Motor neuron (in vitro differentiated cells): ENCODE measurements around the gene CPD. TPM values are rescaled to one million over a fixed set of nuclear protein-coding genes. Genes with fewer than 3 reads are reported as not detected.

ENCODE experiments used
- ATAC-seq, 8 experiments: fragments of 200-7000 bp; cut with Tn5 transposase; replicated peaks in 6 of 8; 2 replicates each; pipeline ENCODE4 v1.8.0; 2021; ENCODE audit warnings: mild to moderate bottlenecking in 8 of 8, moderate library complexity in 8 of 8
- H3K27ac ChIP-seq, 2 donors: fragments of 250-450 bp; sonication (Bioruptor Pico); 2 replicates each; pipeline ENCODE4 v1.9.0; 2021; ENCODE audit warnings: antibody characterized with exemption in 2 of 2, mild to moderate bottlenecking in 2 of 2, moderate library complexity in 1 of 2
- H3K4me1 ChIP-seq, 2 donors: fragments of 250-450 bp; sonication (Bioruptor Pico); replicated peaks in 1 of 2; 2 replicates each; pipeline ENCODE4 v1.6.1; 2021; ENCODE audit warnings: antibody characterized with exemption in 2 of 2, mild to moderate bottlenecking in 2 of 2, moderate library complexity in 1 of 2
- H3K4me3 ChIP-seq, 5 donors: fragments of 250-450 bp; sonication (Bioruptor Pico); 2 replicates each; pipeline ENCODE4 v1.9.0; 2021; ENCODE audit warnings: antibody characterized with exemption in 5 of 5, mild to moderate bottlenecking in 5 of 5, moderate library complexity in 4 of 5
- WGBS, 10 experiments: fragments of 450-650 bp; shearing (Covaris generic); methylation state at CpG; one replicate each; pipeline ENCODE4 v1.0.0; 2022; 5-methylcytosine and 5-hydroxymethylcytosine counted together
- in situ Hi-C, 9 experiments: fragments of 400-800 bp; cut with MboI; loops; one replicate each; pipeline ENCODE4 v1.15.0; 2021; ENCODE audit warnings: low sequenced_read_pairs in 9 of 9, low pct_unique_long_range_greater_than_20kb in 2 of 9; ENCODE audit not compliant: unreplicated experiment in 9 of 9
- total RNA-seq, 8 experiments: library from RNA; unstranded; fragments of 300-600 nt; gene quantifications; 2 replicates each; pipeline versions ENCODE4 v1.2.3 to v1.2.4, GENCODE V29; 2022

The CPD gene
- total RNA-seq, 8 experiments from 2014 or later = 20.6 to 142 (median 37.6) TPM

GRCh38 chr17:30379303-30379902, 676 bp downstream of the CPD start:
- Histone ChIP-seq H3K4me3 (peak overlapping the region; percentile 70 to 92 (median 79)), H3K27ac (peak overlapping the region in 1 of 2 donors; percentile 52), H3K4me1 (peaks cover 17 to 27% of the 10 kb centered on the region in 2 donors)
- 0 to 3% (median 3%) methylated on average over 1 to 6 of the region's 68 CpGs; no CpG with 5 or more reads in 7 of the 10 experiments for WGBS, 10 experiments
- in situ Hi-C loops = no loop called here
- ATAC-seq = peak in 7 of 8 experiments; percentile 1 to 8 (median 2)

GRCh38 chr17:30379903-30380381, 1.2 kb downstream of the CPD start:
- ATAC-seq = peak in 2 of 8 experiments; percentile 0 to 3
- 0 to 40% (median 5%) methylated on average over 1 to 5 of the region's 5 CpGs; no CpG with 5 or more reads in 2 of the 10 experiments for WGBS, 10 experiments
- in situ Hi-C loops = no loop called here
- Histone ChIP-seq H3K4me1 (peaks cover 17 to 27% of the 10 kb centered on the region in 2 donors), H3K4me3 (peak overlapping the region; percentile 70 to 92 (median 79)), H3K27ac (no peak overlapping the region)

DNA sequence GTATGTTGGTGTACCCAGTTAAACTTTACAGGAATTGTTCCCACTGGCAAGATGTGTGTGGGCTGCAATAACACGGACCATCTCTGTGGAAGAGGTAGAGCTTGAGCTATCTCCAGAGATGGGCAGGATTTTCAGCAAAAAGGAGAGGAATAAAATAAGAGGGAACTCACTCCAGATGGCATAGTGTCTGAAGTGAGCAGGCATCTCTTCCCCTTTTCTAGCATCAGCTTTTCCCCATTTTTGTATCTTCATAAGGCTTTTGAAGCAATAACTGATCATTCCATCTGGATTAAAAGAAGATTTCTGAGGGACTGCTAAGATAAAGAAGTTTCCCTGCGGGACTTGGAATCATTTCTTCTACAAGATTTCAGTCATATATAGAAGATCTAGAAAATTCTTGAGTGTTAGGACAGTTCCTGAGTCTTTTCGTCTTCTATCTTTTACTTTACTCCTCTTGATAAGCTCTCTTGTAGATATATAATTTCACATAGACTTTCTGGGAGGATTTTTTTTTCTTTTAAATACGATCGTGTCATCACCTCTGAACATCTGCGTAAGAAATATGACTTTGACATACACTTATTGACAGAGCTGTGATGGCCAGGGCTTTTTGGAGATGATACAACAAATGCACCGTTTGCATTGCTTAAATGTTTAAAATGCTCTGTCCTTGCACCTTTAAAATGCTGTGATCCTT, 2.1 kb downstream of the CPD start:
- WGBS, 10 experiments = 53 to 79% (median 59%) methylated on average over 3 to 6 of the region's 7 CpGs; no CpG with 5 or more reads in 2 of the 10 experiments

DNA sequence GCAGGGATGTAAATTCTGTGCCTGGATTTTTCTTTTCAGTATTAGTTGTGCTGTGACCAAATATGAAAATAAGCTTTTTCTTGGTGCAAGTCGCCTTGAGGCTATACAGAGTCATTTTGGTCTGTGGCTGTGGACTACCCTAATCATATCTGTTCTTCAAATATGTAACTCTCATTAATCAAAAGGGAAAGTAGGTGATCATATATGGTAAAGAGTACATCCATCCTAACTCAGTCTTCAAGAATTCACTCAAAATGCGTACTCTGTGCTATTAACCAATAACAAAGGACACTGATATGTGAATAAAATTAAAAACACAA, 2.6 kb downstream of the CPD start:
- no peak overlapping the region for H3K27ac ChIP-seq
- peak overlapping the region in 3 of 5 donors; percentile 77 to 92 (median 91) for H3K4me3 ChIP-seq
- in situ Hi-C loops = no loop called here
- no peak for ATAC-seq
- peaks cover 17 to 26% of the 10 kb centered on the region in 2 donors for H3K4me1 ChIP-seq
- WGBS, 10 experiments = 29 to 100% (median 83%) methylated on average over 1 to 2 of the region's 2 CpGs; no CpG with 5 or more reads in 2 of the 10 experiments

More for the DNA sequence above, 2.1 kb downstream of the CPD start:
- peaks cover 17 to 27% of the 10 kb centered on the region in 2 donors for H3K4me1 ChIP-seq
- in situ Hi-C loops = no loop called here
- H3K27ac ChIP-seq = no peak overlapping the region
- no peak for ATAC-seq
- peak overlapping the region; percentile 70 to 92 (median 79) for H3K4me3 ChIP-seq

DNA sequence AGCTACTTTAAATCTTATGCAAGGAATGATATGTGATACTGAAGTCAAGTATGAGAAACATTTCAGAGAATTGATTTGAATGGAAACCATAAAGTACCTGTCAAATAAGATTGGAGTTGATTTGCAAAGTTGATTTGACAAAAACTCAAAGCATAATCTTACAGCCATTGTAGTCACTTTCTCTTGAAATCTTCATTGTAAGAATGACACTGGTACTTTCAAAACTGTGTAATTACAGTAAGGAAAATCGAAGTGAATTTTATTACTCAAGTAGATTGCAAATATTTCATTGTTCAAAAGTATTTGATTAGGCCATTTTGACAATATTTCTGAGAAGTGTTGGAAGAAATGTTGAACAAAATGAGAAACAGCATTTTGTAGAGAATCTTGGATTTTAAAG, 3.6 kb downstream of the CPD start:
- in situ Hi-C loops = no loop called here
- Histone ChIP-seq H3K4me3 (no peak overlapping the region), H3K4me1 (peaks cover 9 to 23% of the 10 kb centered on the region in 2 donors), H3K27ac (no peak overlapping the region)
- 40 to 100% (median 82%) methylated on average over 1 of the region's 1 CpG; no CpG with 5 or more reads in 2 of the 10 experiments for WGBS, 10 experiments
- ATAC-seq = no peak

DNA sequence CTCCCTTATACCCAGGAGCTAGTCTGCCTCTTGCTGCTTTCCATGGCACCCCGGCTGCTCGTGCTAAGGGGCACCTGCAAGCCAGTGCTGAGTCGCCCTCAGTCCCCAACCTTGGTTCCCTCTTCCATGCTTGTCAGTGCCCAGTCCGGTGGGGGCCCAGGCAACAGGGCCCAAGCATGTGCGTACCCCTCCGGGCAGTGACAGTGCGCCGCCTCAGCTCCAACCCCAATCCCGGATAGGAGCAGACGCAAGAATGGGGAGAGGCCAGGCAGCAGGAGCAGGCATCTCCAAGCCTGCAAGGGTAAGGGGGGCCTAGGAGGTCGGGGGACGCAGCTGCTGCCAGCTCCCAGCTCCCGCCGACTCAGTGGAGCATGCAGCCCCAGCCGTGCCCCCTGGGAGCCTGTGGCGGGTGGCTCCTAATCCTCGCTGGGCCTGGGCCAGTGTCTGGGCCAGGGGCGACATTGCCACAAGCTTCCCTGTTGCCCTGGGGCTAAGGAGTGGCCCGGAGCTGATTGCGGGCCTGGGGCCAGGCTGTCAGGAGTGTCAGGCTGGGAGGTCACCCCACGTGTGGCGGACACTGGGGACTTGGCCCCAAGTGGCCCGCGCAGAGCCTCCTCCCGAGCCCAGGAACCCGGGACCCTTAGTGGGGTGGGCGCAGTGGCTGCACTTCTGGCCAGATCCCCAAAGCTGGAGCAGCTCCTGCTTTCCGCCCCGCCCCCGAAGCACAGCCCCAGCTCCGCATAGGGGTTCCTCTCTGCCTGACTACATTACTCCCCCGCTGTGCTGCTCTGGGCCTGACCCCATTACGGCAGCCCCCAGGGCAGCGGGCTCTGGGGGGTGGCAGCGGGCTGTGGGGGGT, 9.8 kb downstream of the CPD start:
- H3K4me1 ChIP-seq = no peaks in the 10 kb centered on the region
- no peak overlapping the region for H3K4me3 ChIP-seq
- in situ Hi-C loops = no loop called here
- H3K27ac ChIP-seq = no peak overlapping the region
- WGBS, 10 experiments = 80 to 100% (median 90%) methylated on average over 2 to 3 of the region's 35 CpGs; no CpG with 5 or more reads in 6 of the 10 experiments
- no peak for ATAC-seq

- peak in 1 of 8 experiments; percentile 25 for ATAC-seq
- 33 to 100% (median 90%) methylated on average over 1 to 5 of the region's 6 CpGs for WGBS, 10 experiments
- Histone ChIP-seq H3K27ac (no peak overlapping the region), H3K4me1 (no peaks in the 10 kb centered on the region), H3K4me3 (no peak overlapping the region)
- in situ Hi-C loops = no loop called here
Measured at GRCh38 chr17:30389756-30390300, 11.1 kb downstream of the CPD start.

DNA sequence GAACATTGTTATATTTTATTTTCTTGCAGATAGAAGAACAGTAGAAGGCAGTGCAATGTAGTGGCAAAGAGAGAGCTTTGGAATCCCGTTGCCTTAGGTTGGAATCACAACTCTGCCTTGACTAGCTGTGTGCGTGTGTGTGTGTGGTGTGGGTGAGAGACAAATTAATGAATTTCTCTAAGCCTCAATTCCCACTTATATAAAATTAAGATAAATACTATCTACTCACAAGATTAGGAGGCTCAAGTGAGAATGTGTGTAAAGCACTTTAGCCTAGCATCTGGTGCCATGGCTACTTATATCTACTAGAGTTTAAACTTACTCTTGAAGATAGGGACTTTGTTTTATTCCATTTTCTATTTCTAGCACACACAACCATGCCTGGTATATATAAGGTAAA, 12.8 kb downstream of the CPD start:
- no peak for ATAC-seq
- no peak overlapping the region for H3K4me3 ChIP-seq
- WGBS, 10 experiments = 93 to 100% methylated on average over 1 to 2 of the region's 2 CpGs; no CpG with 5 or more reads in 8 of the 10 experiments
- H3K27ac ChIP-seq = no peak overlapping the region
- in situ Hi-C loops = no loop called here
- no peaks in the 10 kb centered on the region for H3K4me1 ChIP-seq

- WGBS, 10 experiments = 93 to 100% (median 99%) methylated on average over 2 to 4 of the region's 4 CpGs
- ATAC-seq = no peak
- Histone ChIP-seq H3K27ac (no peak overlapping the region), H3K4me1 (no peaks in the 10 kb centered on the region), H3K4me3 (no peak overlapping the region)
- in situ Hi-C loops = no loop called here
Measured at GRCh38 chr17:30393491-30393890, 14.8 kb downstream of the CPD start.

DNA sequence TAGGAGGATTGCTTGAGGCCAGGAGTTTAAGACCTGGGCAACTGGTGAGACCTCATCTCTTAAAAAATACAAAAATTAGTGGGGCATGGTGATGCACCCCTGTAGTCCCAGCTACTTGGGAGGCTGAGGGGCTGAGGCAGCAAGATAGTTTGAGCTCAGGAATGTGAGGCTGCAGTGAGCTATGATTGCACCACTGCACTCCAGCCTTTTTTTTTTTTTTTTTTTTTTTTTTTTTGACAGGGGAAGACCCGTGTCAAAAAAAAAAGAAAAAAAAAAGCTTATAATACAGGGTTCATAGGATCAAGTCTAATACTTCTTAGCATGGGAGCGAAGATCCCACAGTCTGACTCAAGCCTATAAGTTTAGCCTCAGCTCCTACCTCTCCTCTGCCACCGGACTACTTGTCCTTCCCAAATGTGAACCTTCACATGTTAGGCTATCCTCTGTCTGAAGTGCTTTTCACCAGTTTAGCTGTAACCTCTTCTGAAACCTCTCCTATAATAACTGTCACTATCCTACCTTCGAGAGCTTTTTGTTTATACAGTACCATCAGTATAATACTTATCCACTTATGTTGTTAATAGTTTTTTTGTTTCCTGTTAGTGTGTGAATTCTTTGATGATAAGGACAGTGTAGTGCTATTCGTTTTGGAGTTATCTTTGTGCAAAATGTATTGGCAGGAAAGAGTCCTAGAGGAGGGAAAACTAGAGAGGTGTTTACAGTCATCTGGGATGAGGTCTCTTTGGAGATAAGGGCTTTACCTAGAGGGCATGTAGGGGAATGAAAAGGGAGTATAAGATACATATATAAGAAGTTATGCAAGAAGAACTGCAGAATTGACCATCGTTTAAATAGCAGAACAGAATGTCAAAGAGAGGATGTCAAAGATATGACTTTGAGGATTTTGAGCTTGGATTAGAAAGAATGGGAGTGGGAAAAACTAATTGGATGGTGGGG, 15.5 kb downstream of the CPD start:
- no peak for ATAC-seq
- 57 to 100% (median 79%) methylated on average over 1 to 5 of the region's 6 CpGs; no CpG with 5 or more reads in 1 of the 10 experiments for WGBS, 10 experiments
- in situ Hi-C loops = no loop called here
- Histone ChIP-seq H3K4me3 (no peak overlapping the region), H3K4me1 (no peaks in the 10 kb centered on the region), H3K27ac (no peak overlapping the region)

- 50 to 96% (median 73%) methylated on average over 1 to 2 of the region's 2 CpGs for WGBS, 10 experiments
- H3K27ac ChIP-seq = no peak overlapping the region
- H3K4me3 ChIP-seq = no peak overlapping the region
- no peak for ATAC-seq
- in situ Hi-C loops = no loop called here
- no peaks in the 10 kb centered on the region for H3K4me1 ChIP-seq
Measured at GRCh38 chr17:30395398-30396022, 16.8 kb downstream of the CPD start.
